ENCODE measurements around the gene CIROP.
A peak's percentile ranks its signal among the peaks of the same experiment; 100 is the strongest.

Gene CIROP

GRCh38 chr14:23078692-23079116 is 26.1 kb downstream of the CIROP start:
- Histone ChIP-seq H3K9me3 (ENCODE audit: insufficient read depth, low read length) (no peaks in the 10 kb centered on the region), H3K27me3 (ENCODE audit: low read length) (no peaks in the 10 kb centered on the region), H3K36me3 (ENCODE audit: low read length) (peaks cover 50% of the 10 kb centered on the region), H3K4me3 (ENCODE audit: insufficient read depth, low read length, poor library complexity, severe bottlenecking) (no peak overlapping the region), H3K9me2 (replicated peaks; ENCODE audit: insufficient read depth, low read length) (no peaks in the 10 kb centered on the region), H3K4me2 (ENCODE audit: low read depth, low read length, poor library complexity, severe bottlenecking) (no peak overlapping the region), H3K27ac (ENCODE audit: low read depth, low read length) (no peak overlapping the region), H2AFZ (ENCODE audit: low read depth, low read length, severe bottlenecking) (no peak overlapping the region), H4K20me1 (ENCODE audit: low read depth, low read length) (no peaks in the 10 kb centered on the region), H3K79me2 (ENCODE audit: insufficient read depth, low read length) (no peaks in the 10 kb centered on the region), H3K9ac (ENCODE audit: low read length) (no peak overlapping the region), H3F3A (ENCODE audit: insufficient read depth) (peaks cover 18% of the 10 kb centered on the region)
- TF ChIP-seq EZH2phosphoT487 (conservative IDR thresholded peaks at IDR 0.05; ENCODE audit: low read length) (no peak), CTCF (IDR thresholded peaks at IDR 0.05; ENCODE audit: insufficient read depth, low read length, poor library complexity, severe bottlenecking) (no peak)

GRCh38 chr14:23077962-23078361 is 26.8 kb downstream of the CIROP start:
- H2AFZ ChIP-seq (ENCODE audit: low read depth, low read length, severe bottlenecking) = no peak overlapping the region
- no peaks in the 10 kb centered on the region for H3K9me2 ChIP-seq (replicated peaks; ENCODE audit: insufficient read depth, low read length)
- no peak overlapping the region for H3K4me3 ChIP-seq (ENCODE audit: insufficient read depth, low read length, poor library complexity, severe bottlenecking)
- no peaks in the 10 kb centered on the region for H3K79me2 ChIP-seq (ENCODE audit: insufficient read depth, low read length)
- no peak overlapping the region for H3K4me2 ChIP-seq (ENCODE audit: low read depth, low read length, poor library complexity, severe bottlenecking)
- peaks cover 50% of the 10 kb centered on the region for H3K36me3 ChIP-seq (ENCODE audit: low read length)
- no peaks in the 10 kb centered on the region for H3K9me3 ChIP-seq (ENCODE audit: insufficient read depth, low read length)
- no peak for TF ChIP-seq EZH2phosphoT487 (conservative IDR thresholded peaks at IDR 0.05; ENCODE audit: low read length)
- TF ChIP-seq CTCF (IDR thresholded peaks at IDR 0.05; ENCODE audit: insufficient read depth, low read length, poor library complexity, severe bottlenecking) = no peak
- H3K27ac ChIP-seq (ENCODE audit: low read depth, low read length) = no peak overlapping the region
- no peak overlapping the region for H3K9ac ChIP-seq (ENCODE audit: low read length)
- H3F3A ChIP-seq (ENCODE audit: insufficient read depth) = peaks cover 19% of the 10 kb centered on the region
- H4K20me1 ChIP-seq (ENCODE audit: low read depth, low read length) = no peaks in the 10 kb centered on the region
- no peaks in the 10 kb centered on the region for H3K27me3 ChIP-seq (ENCODE audit: low read length)

GRCh38 chr14:23076785-23077408 is 27.9 kb downstream of the CIROP start:
- no peak overlapping the region for H3K27ac ChIP-seq (ENCODE audit: low read depth, low read length)
- peaks cover 25% of the 10 kb centered on the region for H3F3A ChIP-seq (ENCODE audit: insufficient read depth)
- H3K9ac ChIP-seq (ENCODE audit: low read length) = no peak overlapping the region
- no peaks in the 10 kb centered on the region for H3K79me2 ChIP-seq (ENCODE audit: insufficient read depth, low read length)
- H3K9me2 ChIP-seq (replicated peaks; ENCODE audit: insufficient read depth, low read length) = no peaks in the 10 kb centered on the region
- TF ChIP-seq EZH2phosphoT487 (conservative IDR thresholded peaks at IDR 0.05; ENCODE audit: low read length) = no peak
- peak; percentile 64 for TF ChIP-seq CTCF (IDR thresholded peaks at IDR 0.05; ENCODE audit: insufficient read depth, low read length, poor library complexity, severe bottlenecking)
- no peak overlapping the region for H3K4me2 ChIP-seq (ENCODE audit: low read depth, low read length, poor library complexity, severe bottlenecking)
- H3K4me3 ChIP-seq (ENCODE audit: insufficient read depth, low read length, poor library complexity, severe bottlenecking) = no peak overlapping the region
- peaks cover 47% of the 10 kb centered on the region for H3K36me3 ChIP-seq (ENCODE audit: low read length)
- H2AFZ ChIP-seq (ENCODE audit: low read depth, low read length, severe bottlenecking) = no peak overlapping the region
- H4K20me1 ChIP-seq (ENCODE audit: low read depth, low read length) = no peaks in the 10 kb centered on the region
- H3K9me3 ChIP-seq (ENCODE audit: insufficient read depth, low read length) = no peaks in the 10 kb centered on the region
- no peaks in the 10 kb centered on the region for H3K27me3 ChIP-seq (ENCODE audit: low read length)

Data from SU-DHL-6 (cell line).